Trophoblast cell (in vitro differentiated cells and primary cell): ENCODE measurements around the gene C16orf92.
"Not testable (repeated sequence)": the region's sequence is repeated elsewhere in the genome, so short reads cannot be mapped to it uniquely, and the experiment has no call there.

Experiments
- DNase-seq, 2 donors: peaks; one replicate each; pipeline ENCODE4 v3.0.0-alpha.2; 2016
- H2AFZ ChIP-seq: 2 replicates; pipeline ENCODE4 v1.6.1; 2013; ENCODE audit warnings: low read length, moderate library complexity, mild to moderate bottlenecking; ENCODE audit not compliant: insufficient read depth, poor library complexity
- H2AK5ac ChIP-seq: 2 replicates; pipeline ENCODE4 v1.6.1; 2013; ENCODE audit warnings: mild to moderate bottlenecking, low read length
- H2BK120ac ChIP-seq: 2 replicates; pipeline ENCODE4 v1.6.1; 2013; ENCODE audit warnings: low read length, mild to moderate bottlenecking, moderate library complexity; ENCODE audit not compliant: insufficient read depth, poor library complexity
- H2BK12ac ChIP-seq: 2 replicates; pipeline ENCODE4 v1.6.1; 2013; ENCODE audit warnings: mild to moderate bottlenecking, low read length, moderate library complexity
- H2BK5ac ChIP-seq: 2 replicates; pipeline ENCODE4 v1.6.1; 2013; ENCODE audit warnings: low read length, low read depth, moderate library complexity, mild to moderate bottlenecking; ENCODE audit not compliant: poor library complexity
- H3K14ac ChIP-seq: 2 replicates; pipeline ENCODE4 v1.6.1; 2013; ENCODE audit warnings: mild to moderate bottlenecking, low read length
- H3K18ac ChIP-seq: 2 replicates; pipeline ENCODE4 v1.6.1; 2013; ENCODE audit warnings: mild to moderate bottlenecking, low read length
- H3K23ac ChIP-seq: 2 replicates; pipeline ENCODE4 v1.6.1; 2013; ENCODE audit warnings: low read length
- H3K27ac ChIP-seq: 2 replicates; pipeline ENCODE4 v1.5.1; 2013; ENCODE audit warnings: low read depth, mild to moderate bottlenecking, inconsistent platforms, low read length, moderate library complexity
- H3K27me3 ChIP-seq: 2 replicates; pipeline ENCODE4 v1.6.1; 2013; ENCODE audit warnings: inconsistent platforms, mild to moderate bottlenecking, low read length, moderate library complexity; ENCODE audit not compliant: insufficient read depth
- H3K36me3 ChIP-seq, 2 experiments: 1 replicate in 1 of 2; 2 replicates in 1 of 2; pipeline ENCODE4 v1.6.1; 2013; ENCODE audit warnings: low read length in 2 of 2, mild to moderate bottlenecking in 2 of 2, moderate library complexity in 1 of 2; ENCODE audit not compliant: insufficient read depth in 2 of 2, control insufficient read depth in 1 of 2
- H3K4ac ChIP-seq: 2 replicates; pipeline ENCODE4 v1.6.1; 2013; ENCODE audit warnings: low read depth, mild to moderate bottlenecking, low read length, moderate library complexity
- H3K4me1 ChIP-seq, 2 experiments: 1 replicate in 1 of 2; 2 replicates in 1 of 2; pipeline ENCODE4 v1.6.1; 2013; ENCODE audit warnings: low read length in 2 of 2, mild to moderate bottlenecking in 2 of 2, moderate library complexity in 1 of 2; ENCODE audit not compliant: insufficient read depth in 2 of 2, control insufficient read depth in 1 of 2
- H3K4me2 ChIP-seq: 2 replicates; pipeline ENCODE4 v1.6.1; 2013; ENCODE audit warnings: inconsistent platforms, mild to moderate bottlenecking, low read length, moderate library complexity
- H3K4me3 ChIP-seq: 2 replicates; pipeline ENCODE4 v1.5.1; 2013; ENCODE audit warnings: mild to moderate bottlenecking, low read depth, low read length, inconsistent platforms
- H3K79me1 ChIP-seq: one replicate; pipeline ENCODE4 v1.6.1; 2013; ENCODE audit warnings: low read length
- H3K79me2 ChIP-seq: 2 replicates; pipeline ENCODE4 v1.6.1; 2013; ENCODE audit warnings: low read length, mild to moderate bottlenecking; ENCODE audit not compliant: control insufficient read depth, insufficient read depth, poor library complexity
- H3K9ac ChIP-seq: 2 replicates; pipeline ENCODE4 v1.6.1; 2013; ENCODE audit warnings: mild to moderate bottlenecking, low read length
- H3K9me3 ChIP-seq: 2 replicates; pipeline ENCODE4 v1.6.1; 2013; ENCODE audit warnings: low read depth, mild to moderate bottlenecking, control low read depth, inconsistent platforms, low read length; ENCODE audit not compliant: insufficient read depth
- H4K12ac ChIP-seq: 2 replicates; pipeline ENCODE4 v1.6.1; 2013; ENCODE audit warnings: low read depth, mild to moderate bottlenecking, low read length, moderate library complexity
- H4K8ac ChIP-seq: 2 replicates; pipeline ENCODE4 v1.6.1; 2013; ENCODE audit warnings: low read depth, mild to moderate bottlenecking, low read length, moderate library complexity
- H4K91ac ChIP-seq: one replicate; pipeline ENCODE4 v1.6.1; 2013; ENCODE audit warnings: low read depth, mild to moderate bottlenecking, low read length, moderate library complexity
- WGBS: extraction: QIAGEN DNeasy Blood & Tissue Kit; methylation state at CpG from one replicate; pipeline ENCODE4 v1.1.7; 2013; ENCODE audit warnings: missing lambda C conversion rate; ENCODE audit not compliant: insufficient read length, insufficient coverage; ENCODE audit errors: extremely low coverage; 5-methylcytosine and 5-hydroxymethylcytosine counted together

C16orf92 gene

GRCh38 chr16:30010844-30011713, 11.9 kb upstream of the C16orf92 start, which contains the start of gene DOC2A:
TSS of gene DOC2A (minus strand) at chr16:30011027. CDS start at chr16:30010222, 805 bp downstream.
- Histone ChIP-seq H3K4me2 (peak within 1 kb of the TSS; percentile 89), H2AFZ (peak within 1 kb of the TSS; percentile 72), H3K23ac (no peak within 1 kb of the TSS), H3K4ac (no peak within 1 kb of the TSS), H4K12ac (no peak within 1 kb of the TSS), H3K9me3 (peaks cover 5% of the 10 kb centered on the region), H3K27ac (no peak within 1 kb of the TSS), H3K36me3 (peaks cover 1 to 2% of the 10 kb centered on the region in 2 experiments), H2BK120ac (no peak within 1 kb of the TSS), H3K4me3 (peak within 1 kb of the TSS; percentile 67), H3K4me1 (peaks cover 2% of the 10 kb centered on the region in 2 experiments), H3K18ac (no peak within 1 kb of the TSS), H4K91ac (no peak within 1 kb of the TSS), H3K79me2 (no peaks in the 10 kb centered on the region), H3K14ac (no peak within 1 kb of the TSS), H3K27me3 (peaks cover 21% of the 10 kb centered on the region), H2BK5ac (no peak within 1 kb of the TSS), H3K9ac (no peak within 1 kb of the TSS), H4K8ac (no peak within 1 kb of the TSS), H2BK12ac (no peak within 1 kb of the TSS), H3K79me1 (no peaks in the 10 kb centered on the region), H2AK5ac (no peak within 1 kb of the TSS)
- DNase-seq, result no peak
- WGBS, result no CpG with 5 or more reads among the region's 99 CpGs

GRCh38 chr16:30011714-30012504, 11.1 kb upstream of the C16orf92 start:
- no peak overlapping the region for H4K8ac ChIP-seq
- H3K23ac ChIP-seq, result no peak overlapping the region
- no peak for DNase-seq
- no peak overlapping the region for H2AK5ac ChIP-seq
- WGBS, result no CpG with 5 or more reads among the region's 31 CpGs
- no peak overlapping the region for H3K9ac ChIP-seq
- H2BK5ac ChIP-seq, result no peak overlapping the region
- H3K18ac ChIP-seq, result no peak overlapping the region
- no peak overlapping the region for H3K4me3 ChIP-seq
- H2BK12ac ChIP-seq, result no peak overlapping the region
- H4K91ac ChIP-seq, result no peak overlapping the region
- no peak overlapping the region for H3K14ac ChIP-seq
- H3K4me1 ChIP-seq, result peaks cover 2% of the 10 kb centered on the region in 2 experiments
- no peak overlapping the region for H3K4ac ChIP-seq
- no peaks in the 10 kb centered on the region for H3K79me1 ChIP-seq
- no peak overlapping the region for H3K27ac ChIP-seq
- no peak overlapping the region for H2AFZ ChIP-seq
- H2BK120ac ChIP-seq, result no peak overlapping the region
- H4K12ac ChIP-seq, result no peak overlapping the region
- no peaks in the 10 kb centered on the region for H3K36me3 ChIP-seq
- H3K9me3 ChIP-seq, result peaks cover 5% of the 10 kb centered on the region
- H3K27me3 ChIP-seq, result peaks cover 21% of the 10 kb centered on the region
- no peaks in the 10 kb centered on the region for H3K79me2 ChIP-seq
- H3K4me2 ChIP-seq, result peak overlapping the region; percentile 89

GRCh38 chr16:30012598-30012997, 10.4 kb upstream of the C16orf92 start:
- not testable (repeated sequence) for H3K27ac ChIP-seq, H3K36me3 ChIP-seq, H4K91ac ChIP-seq, H2AFZ ChIP-seq, H2BK5ac ChIP-seq, H3K9me3 ChIP-seq, H3K4me1 ChIP-seq, H3K9ac ChIP-seq, H2AK5ac ChIP-seq, H3K18ac ChIP-seq, H3K23ac ChIP-seq, H2BK120ac ChIP-seq, H3K14ac ChIP-seq, H3K79me2 ChIP-seq, DNase-seq, H3K4me3 ChIP-seq, H4K12ac ChIP-seq, H3K79me1 ChIP-seq, H3K4ac ChIP-seq, H4K8ac ChIP-seq, H2BK12ac ChIP-seq, H3K4me2 ChIP-seq
- H3K27me3 ChIP-seq, result peaks cover 21% of the 10 kb centered on the region
- WGBS, result no CpG with 5 or more reads among the region's 14 CpGs

GRCh38 chr16:30015450-30015849, 7.5 kb upstream of the C16orf92 start:
- H3K79me1 ChIP-seq, H3K4me1 ChIP-seq, H3K14ac ChIP-seq, DNase-seq, H2BK12ac ChIP-seq, H2BK5ac ChIP-seq, H3K4me2 ChIP-seq, H2AK5ac ChIP-seq, H3K4ac ChIP-seq, H3K9ac ChIP-seq, H3K23ac ChIP-seq, H4K12ac ChIP-seq, H4K91ac ChIP-seq, H4K8ac ChIP-seq, H3K27ac ChIP-seq, H3K36me3 ChIP-seq, H3K9me3 ChIP-seq, H3K4me3 ChIP-seq, H3K18ac ChIP-seq, H2BK120ac ChIP-seq, H2AFZ ChIP-seq, H3K79me2 ChIP-seq: not testable (repeated sequence)
- H3K27me3 ChIP-seq, result peaks cover 15% of the 10 kb centered on the region
- WGBS, result no CpG with 5 or more reads among the region's 7 CpGs
